Embryonic facial prominence (tissue), 1 donor: ENCODE results near the gene SMPD1.

Experiments used
- DNase-seq: peaks from one replicate; pipeline ENCODE4 v3.0.0-alpha.2; 2016; ENCODE audit errors: extremely low spot score

Gene SMPD1

DNA sequence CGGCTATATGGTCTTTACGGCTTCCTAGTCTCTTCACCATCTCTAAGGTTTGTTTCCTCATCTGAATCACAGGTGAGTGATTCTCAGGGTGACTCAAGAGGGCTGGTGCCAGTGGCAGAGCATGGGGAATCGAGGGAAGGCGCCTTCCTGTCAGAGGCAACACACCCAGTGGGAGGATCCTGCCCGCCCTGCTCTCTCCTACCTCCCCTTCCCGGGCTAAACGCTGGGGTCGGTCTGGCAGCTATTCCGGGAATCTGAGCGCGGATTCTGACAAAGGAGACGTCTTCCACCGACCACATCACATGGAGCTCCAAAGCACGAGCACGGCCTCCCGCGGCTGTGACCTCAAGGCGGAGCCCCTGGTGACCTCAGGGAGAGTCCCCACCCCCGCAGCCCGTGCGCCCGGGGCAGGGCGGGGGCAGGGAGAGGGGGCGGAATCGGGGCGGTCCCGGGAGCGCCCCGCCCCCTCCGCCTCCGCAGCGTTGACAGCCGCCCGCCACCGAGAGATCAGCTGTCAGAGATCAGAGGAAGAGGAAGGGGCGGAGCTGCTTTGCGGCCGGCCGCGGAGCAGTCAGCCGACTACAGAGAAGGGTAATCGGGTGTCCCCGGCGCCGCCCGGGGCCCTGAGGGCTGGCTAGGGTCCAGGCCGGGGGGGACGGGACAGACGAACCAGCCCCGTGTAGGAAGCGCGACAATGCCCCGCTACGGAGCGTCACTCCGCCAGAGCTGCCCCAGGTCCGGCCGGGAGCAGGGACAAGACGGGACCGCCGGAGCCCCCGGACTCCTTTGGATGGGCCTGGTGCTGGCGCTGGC is at the start of gene SMPD1:
TSS of gene SMPD1 (plus strand) at position 570 of the 813 bp plus-strand sequence. CDS start at position 695, 125 bp downstream.
- DNase-seq = peak; percentile 74

GRCh38 chr11:6345366-6345765 is 44.9 kb upstream of the SMPD1 start:
- DNase-seq = no peak

GRCh38 chr11:6350043-6350442 is 40.2 kb upstream of the SMPD1 start:
- DNase-seq = no peak

DNA sequence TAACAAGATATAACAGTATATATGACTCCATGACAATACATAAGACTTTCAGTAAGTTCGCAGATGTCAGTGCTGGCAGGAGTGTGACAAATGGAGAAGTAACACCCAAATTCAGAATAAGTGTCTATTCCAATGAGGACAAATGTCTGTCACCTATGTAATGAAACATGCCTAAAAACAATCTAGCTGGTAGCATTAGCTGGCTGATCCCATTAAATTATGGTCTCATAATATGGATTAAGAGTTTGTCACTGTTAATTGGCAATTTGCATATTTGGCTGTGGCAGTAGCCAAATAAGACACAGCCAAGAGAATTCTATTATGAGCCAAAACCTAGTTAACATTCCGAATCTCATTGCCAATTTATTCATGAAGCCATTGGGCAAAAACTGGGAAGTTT is 39.8 kb upstream of the SMPD1 start:
- no peak for DNase-seq

GRCh38 chr11:6351782-6352382 is 38.4 kb upstream of the SMPD1 start:
- DNase-seq = no peak

DNA sequence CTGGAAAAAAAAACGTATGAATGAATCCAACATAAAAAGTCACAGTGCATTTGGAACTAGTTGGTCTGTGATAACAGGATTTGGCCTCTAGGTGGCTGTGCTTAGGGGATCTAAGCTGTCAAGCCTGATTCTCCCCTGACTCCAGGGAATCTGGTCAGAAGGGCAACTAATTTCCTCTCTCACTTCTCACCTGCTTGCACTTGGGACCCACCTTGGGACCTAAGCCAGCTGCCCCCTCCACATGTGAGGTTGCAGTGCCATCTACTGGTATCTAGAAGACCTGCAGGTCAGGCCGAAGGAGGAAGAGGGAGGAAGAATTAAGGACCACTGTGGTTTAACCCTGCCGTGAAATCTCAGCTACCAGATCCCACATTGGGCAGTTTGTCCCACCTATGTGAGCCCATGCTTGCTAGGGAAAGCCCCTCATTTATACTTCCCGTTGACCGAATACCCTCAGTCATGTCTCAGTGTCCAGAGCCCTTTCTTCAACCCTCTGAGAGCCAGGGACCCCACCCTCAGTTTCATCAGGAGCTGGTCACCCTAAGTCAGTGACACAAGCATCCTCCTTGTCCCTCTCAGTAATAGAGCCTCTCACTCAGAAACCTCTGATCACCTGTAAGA is 36.8 kb upstream of the SMPD1 start:
- DNase-seq = no peak

- no peak for DNase-seq
Measured at GRCh38 chr11:6354651-6355485, 35.4 kb upstream of the SMPD1 start.

DNA sequence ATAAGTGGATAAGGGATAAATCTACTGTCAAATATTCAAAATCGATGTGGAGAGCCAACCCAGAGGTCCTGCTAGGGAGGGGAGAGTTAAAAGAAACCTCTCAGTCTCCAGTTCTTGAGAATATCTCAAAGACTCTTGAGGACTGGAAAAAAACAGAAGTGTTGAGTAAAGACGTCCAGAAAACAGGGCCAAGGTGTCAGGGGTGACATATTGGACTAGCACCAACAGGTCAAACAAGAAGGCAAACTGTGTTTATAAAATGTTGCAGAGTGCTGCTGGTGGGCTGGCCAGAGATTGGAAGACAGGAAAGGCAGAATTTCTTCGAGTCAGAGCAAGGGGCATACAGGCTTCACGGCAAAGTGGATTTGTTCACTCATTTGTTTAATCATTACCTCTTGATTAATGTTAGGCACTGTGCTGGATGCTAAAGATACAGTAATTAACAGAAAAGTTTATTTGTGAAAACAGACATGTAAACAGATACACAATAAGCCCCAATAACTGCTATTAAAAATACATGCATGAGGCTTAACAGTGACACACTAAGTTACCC is 33.7 kb upstream of the SMPD1 start:
- no peak for DNase-seq

GRCh38 chr11:6357222-6357621 is 33.1 kb upstream of the SMPD1 start:
- no peak for DNase-seq

DNA sequence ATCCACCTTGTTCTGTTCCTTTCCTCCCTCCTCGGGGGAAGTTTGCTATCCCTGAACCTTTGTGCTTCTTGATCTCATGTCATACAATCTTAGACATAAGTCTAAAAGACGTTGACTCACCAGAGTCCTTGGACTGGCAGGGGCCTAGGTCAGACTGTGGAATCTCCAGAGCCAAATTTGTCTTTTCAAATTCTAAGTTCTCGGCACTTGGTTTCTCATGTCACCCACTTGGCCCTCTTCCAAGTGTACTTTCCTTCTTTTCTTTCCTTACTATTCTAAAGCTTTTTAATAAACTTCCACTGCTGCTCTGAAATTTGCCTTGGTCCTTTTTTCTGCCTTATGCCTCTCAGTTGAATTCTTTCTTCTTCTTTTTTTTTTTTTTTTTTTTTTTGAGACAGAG is 30.1 kb upstream of the SMPD1 start:
- DNase-seq = no peak

GRCh38 chr11:6362185-6362872 is 27.9 kb upstream of the SMPD1 start:
- no peak for DNase-seq

DNA sequence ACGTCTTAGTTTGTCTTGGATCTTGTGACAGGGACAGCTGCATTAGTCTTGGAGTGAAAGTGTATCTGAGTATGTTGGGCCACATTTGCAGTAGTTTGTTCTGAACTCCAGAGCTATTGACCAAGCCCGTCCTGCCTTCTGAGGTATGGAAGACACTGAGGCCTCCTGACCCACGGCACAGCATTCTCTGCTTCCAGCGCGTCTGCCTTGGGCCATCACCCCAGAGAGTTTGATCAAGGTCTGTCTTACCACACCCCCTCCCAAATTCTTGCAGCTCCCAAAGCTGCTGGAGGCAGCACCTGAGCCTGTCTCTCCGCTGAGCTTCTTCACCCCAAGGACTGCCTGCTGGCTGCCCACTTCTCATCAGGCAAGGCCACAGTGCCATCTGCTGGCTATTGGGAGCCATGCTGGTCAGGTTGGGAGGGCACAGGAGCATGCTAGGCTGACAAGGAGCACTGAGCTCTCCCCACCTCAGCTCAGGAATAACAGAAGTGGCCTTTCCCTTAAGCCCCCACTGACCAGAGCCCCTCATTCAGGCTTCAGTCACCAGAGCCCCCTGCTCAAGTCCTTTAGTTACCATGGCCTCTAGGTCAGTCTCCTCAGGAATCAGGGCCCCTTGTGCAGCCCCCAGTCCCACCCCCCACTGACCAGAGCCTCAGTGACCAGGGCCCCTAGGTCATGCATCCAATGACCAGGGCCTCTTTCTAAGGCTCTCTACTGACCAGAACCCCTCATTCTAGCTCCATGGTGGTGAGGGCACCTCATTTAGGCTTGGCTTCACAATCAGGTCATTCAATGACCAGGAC is 27.2 kb upstream of the SMPD1 start:
- DNase-seq = no peak

GRCh38 chr11:6365659-6366058 is 24.6 kb upstream of the SMPD1 start:
- no peak for DNase-seq

- DNase-seq = no peak
Measured at GRCh38 chr11:6371825-6372224, 18.4 kb upstream of the SMPD1 start.

GRCh38 chr11:6377902-6378639 is 12.2 kb upstream of the SMPD1 start:
- no peak for DNase-seq

GRCh38 chr11:6378640-6378989 is 11.7 kb upstream of the SMPD1 start:
- no peak for DNase-seq

DNA sequence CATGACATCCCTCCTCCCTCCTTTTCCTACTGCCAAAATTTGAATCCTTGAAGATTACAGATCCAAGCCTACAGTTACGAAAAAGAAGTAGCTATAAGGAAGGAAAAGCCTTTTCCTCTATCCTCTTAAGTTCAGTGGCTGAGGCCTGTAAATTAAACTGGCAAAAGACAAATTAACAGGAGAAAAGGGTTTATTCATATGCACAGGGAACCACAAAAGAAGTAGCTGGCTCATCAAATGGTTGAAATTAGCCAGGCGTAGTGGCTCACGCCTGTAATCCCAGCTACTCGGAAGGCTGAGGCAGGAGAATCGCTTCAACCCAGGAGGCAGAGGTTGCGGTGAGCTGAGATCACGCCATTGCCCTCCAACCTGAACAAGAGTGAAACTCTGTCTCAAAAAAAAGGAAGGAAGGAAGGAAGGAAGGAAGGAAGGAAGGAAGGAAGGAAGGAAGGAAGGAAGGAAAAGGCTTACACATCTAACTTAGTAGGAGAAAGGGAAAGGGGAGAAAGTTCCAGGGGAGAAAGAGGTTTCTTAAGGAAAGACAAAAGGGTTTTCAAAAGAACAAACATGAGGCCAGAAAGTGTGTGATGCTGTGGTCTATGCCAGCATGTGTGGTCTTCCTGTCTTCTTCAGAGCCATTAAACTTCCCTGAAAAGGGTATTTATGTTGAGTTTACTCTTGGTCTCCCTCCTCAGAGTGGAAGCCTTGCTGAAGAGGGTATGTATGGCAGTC is 5.1 kb upstream of the SMPD1 start:
- DNase-seq = no peak

GRCh38 chr11:6387811-6388599 is 2.3 kb upstream of the SMPD1 start:
- no peak for DNase-seq
